GM13977 (cell line): ENCODE measurements around the gene SCYL1.
"Not testable (repeated sequence)": the region's sequence is repeated elsewhere in the genome, so short reads cannot be mapped to it uniquely, and the experiment has no call there.

Source experiments
- DNase-seq: peaks from one replicate; pipeline ENCODE4 v3.0.0; 2012; ENCODE audit warnings: low spot score
- in situ Hi-C: fragments of 300-500 bp; cut with MboI; formaldehyde crosslinking; loops from one replicate; pipeline ENCODE4 v1.12.0; 2022; ENCODE audit warnings: low sequenced_read_pairs, low pct_unique_long_range_greater_than_20kb, mixed read lengths, inconsistent platforms; ENCODE audit not compliant: unreplicated experiment
- TF ChIP-seq, protein P1 (sequence below): IDR thresholded peaks from 2 replicates; pipeline ENCODE4 v1.5.1; 2012; ENCODE audit warnings: mild to moderate bottlenecking, control low read depth; ENCODE audit not compliant: insufficient read depth; ENCODE audit errors: extremely low read depth, missing control alignments

The SCYL1 gene

GRCh38 chr11:65506290-65506771 is 18.6 kb upstream of the SCYL1 start:
- TF ChIP-seq, protein P1, sequence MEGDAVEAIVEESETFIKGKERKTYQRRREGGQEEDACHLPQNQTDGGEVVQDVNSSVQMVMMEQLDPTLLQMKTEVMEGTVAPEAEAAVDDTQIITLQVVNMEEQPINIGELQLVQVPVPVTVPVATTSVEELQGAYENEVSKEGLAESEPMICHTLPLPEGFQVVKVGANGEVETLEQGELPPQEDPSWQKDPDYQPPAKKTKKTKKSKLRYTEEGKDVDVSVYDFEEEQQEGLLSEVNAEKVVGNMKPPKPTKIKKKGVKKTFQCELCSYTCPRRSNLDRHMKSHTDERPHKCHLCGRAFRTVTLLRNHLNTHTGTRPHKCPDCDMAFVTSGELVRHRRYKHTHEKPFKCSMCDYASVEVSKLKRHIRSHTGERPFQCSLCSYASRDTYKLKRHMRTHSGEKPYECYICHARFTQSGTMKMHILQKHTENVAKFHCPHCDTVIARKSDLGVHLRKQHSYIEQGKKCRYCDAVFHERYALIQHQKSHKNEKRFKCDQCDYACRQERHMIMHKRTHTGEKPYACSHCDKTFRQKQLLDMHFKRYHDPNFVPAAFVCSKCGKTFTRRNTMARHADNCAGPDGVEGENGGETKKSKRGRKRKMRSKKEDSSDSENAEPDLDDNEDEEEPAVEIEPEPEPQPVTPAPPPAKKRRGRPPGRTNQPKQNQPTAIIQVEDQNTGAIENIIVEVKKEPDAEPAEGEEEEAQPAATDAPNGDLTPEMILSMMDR = no peak
- no peak for DNase-seq
- in situ Hi-C loops = no loop called here

DNA sequence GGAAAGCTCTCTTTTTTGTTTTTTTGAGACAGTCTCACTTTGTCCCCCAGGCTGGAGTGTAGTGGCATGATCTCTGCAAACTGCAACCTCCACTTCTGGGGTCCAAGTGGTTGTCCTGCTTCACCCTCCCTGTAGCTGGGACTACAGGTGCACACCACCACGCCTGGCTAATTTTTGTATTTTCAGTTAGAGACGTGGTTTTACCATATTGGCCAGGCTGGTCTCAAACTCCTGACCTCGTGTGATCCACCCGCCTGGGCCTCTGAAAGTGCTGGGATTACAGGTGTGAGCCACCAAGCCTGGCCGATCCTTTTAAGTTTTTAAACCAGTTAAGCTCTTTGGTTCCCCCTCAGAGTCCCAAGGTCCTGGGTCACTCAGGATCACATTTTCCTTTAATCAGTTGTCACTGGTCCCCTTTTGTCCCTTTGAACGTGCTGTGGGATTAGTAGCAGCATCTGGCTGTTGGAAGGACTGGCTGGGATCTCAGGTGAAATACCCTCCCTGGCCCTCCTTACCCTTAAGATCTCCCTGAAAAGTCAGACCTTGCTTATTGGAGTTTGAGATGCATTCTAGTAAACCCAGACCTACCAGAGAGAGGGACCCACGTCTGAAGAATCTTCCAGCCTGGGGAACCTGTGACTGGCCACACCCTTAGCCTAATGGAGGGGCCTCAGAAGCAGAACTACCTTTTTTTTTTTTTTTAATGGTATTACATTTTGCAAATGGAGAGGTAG is 17.9 kb upstream of the SCYL1 start:
- TF ChIP-seq, protein P1 = no peak
- DNase-seq = no peak
- in situ Hi-C loops = no loop called here

GRCh38 chr11:65512311-65512710 is 12.6 kb upstream of the SCYL1 start:
- DNase-seq = not testable (repeated sequence)
- in situ Hi-C loops = loop anchor here (5.0 to 10.0 kb wide), 2 partner anchors 145 to 238 kb away; no protein-coding TSS in a partner anchor

- in situ Hi-C loops = loop anchor here (10.0 kb wide), 1 partner anchor 242 kb away; no protein-coding TSS in a partner anchor
- no peak for DNase-seq
- TF ChIP-seq, protein P1 = no peak
Observed at GRCh38 chr11:65516135-65516968, 8.5 kb upstream of the SCYL1 start.

- DNase-seq = not testable (repeated sequence)
- in situ Hi-C loops = loop anchor here (10.0 kb wide), 1 partner anchor 244 kb away; no protein-coding TSS in a partner anchor
Observed at GRCh38 chr11:65518941-65519549, 5.8 kb upstream of the SCYL1 start.

- DNase-seq, in situ Hi-C loops: not testable (repeated sequence)
Observed at GRCh38 chr11:65521777-65522521, 2.9 kb upstream of the SCYL1 start.

- DNase-seq, in situ Hi-C loops: not testable (repeated sequence)
Observed at GRCh38 chr11:65522718-65523630, 1.9 kb upstream of the SCYL1 start.

DNA sequence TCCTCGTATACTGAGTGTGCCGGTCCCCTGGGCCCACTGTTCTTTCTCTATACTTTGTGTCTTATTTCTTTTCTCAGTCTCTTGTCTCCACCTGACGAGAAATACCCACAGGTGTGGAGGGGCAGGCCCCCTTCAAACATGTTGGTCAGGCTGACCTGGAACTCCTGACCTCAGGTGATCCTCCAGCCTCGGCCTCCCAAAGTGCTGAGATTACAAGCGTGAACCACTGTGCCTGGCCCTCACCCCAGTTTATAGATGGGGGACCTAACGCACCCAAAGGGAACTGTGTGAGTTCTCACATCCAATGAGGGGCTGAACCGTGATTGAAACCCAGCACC is 1.3 kb upstream of the SCYL1 start:
- DNase-seq, in situ Hi-C loops: not testable (repeated sequence)
